Panc1 (cell line): ENCODE data around the gene APCDD1. TPM values are rescaled to one million over a fixed set of nuclear protein-coding genes. Genes with fewer than 3 reads are reported as not detected.

Experiments used
- ATAC-seq: fragments of 200-7000 bp; cut with Tn5 transposase; 2 replicates; pipeline ENCODE4 v1.9.1; 2020; ENCODE audit warnings: mild to moderate bottlenecking, moderate library complexity
- BruUV-seq: library from RNA; stranded (reverse); fragments of 400-500 nt; replicated peaks from 2 replicates; lab custom pipeline; 2021; lab: Mats Ljungman, UMichigan
- CTCF ChIA-PET: fragments of 300-600 bp; sonication (Branson Sonifier 250); formaldehyde crosslinking; loops from one replicate; lab custom pipeline; 2022; ENCODE audit warnings: antibody characterized with exemption; lab: Charles Lee
- POLR2A ChIA-PET: fragments of 300-600 bp; sonication (Branson Sonifier 250); formaldehyde crosslinking; loops from one replicate; lab custom pipeline; 2022; ENCODE audit warnings: antibody characterized with exemption; lab: Charles Lee
- DNase-seq: peaks from one replicate; pipeline ENCODE4 v3.0.0-alpha.2; 2010; ENCODE audit warnings: low read depth, low spot score
- H3K27ac ChIP-seq: 2 replicates; pipeline ENCODE4 v1.5.1; 2011; ENCODE audit warnings: mild to moderate bottlenecking, low read length, inconsistent platforms
- H3K27me3 ChIP-seq: fragments of 200-500 bp; sonication (Bioruptor generic); 2 replicates; pipeline ENCODE4 v1.6.0; 2014; ENCODE audit warnings: low read length, inconsistent platforms; ENCODE audit not compliant: control insufficient read depth, insufficient read depth
- H3K36me3 ChIP-seq: fragments of 200-500 bp; sonication (Bioruptor generic); 2 replicates; pipeline ENCODE4 v1.5.1; 2014; ENCODE audit warnings: inconsistent platforms, mild to moderate bottlenecking, low read length, moderate library complexity; ENCODE audit not compliant: control insufficient read depth, insufficient read depth
- H3K4me1 ChIP-seq: 2 replicates; pipeline ENCODE4 v1.5.1; 2011; ENCODE audit warnings: inconsistent platforms, mild to moderate bottlenecking, low read length, moderate library complexity; ENCODE audit not compliant: control insufficient read depth, insufficient read depth
- H3K4me3 ChIP-seq, 2 experiments: 2 replicates each; pipeline ENCODE4 v1.5.1; 2011 to 2012; ENCODE audit warnings: low read depth in 2 of 2, low read length in 2 of 2, mild to moderate bottlenecking in 2 of 2, inconsistent platforms in 1 of 2, moderate library complexity in 1 of 2
- H3K9me3 ChIP-seq: fragments of 200-500 bp; sonication (Bioruptor generic); 2 replicates; pipeline ENCODE4 v1.5.1; 2014; ENCODE audit warnings: low read depth, mild to moderate bottlenecking, inconsistent platforms, low read length, moderate library complexity; ENCODE audit not compliant: control insufficient read depth, insufficient read depth
- POLR2AphosphoS5 ChIP-seq: IDR thresholded peaks from 2 replicates; pipeline ENCODE4 v1.6.1; 2012; ENCODE audit warnings: mild to moderate bottlenecking, low read depth, low read length, moderate library complexity
- SIN3A ChIP-seq: IDR thresholded peaks from 2 replicates; pipeline ENCODE4 v1.6.1; 2012; ENCODE audit warnings: low read depth, mild to moderate bottlenecking, low read length, moderate library complexity, borderline replicate concordance; ENCODE audit not compliant: insufficient read depth
- TCF7L2 ChIP-seq: IDR thresholded peaks from 2 replicates; pipeline ENCODE4 v1.6.1; 2011; ENCODE audit warnings: mild to moderate bottlenecking, low read depth, low read length, inconsistent platforms
- in situ Hi-C: cut with HindIII; loops from 2 replicates; pipeline ENCODE4 v1.10.0; 2016; ENCODE audit warnings: low sequenced_read_pairs, low pct_unique_long_range_greater_than_20kb
- intact Hi-C: fragments of 100-400 bp; cut with micrococcal nuclease; formaldehyde crosslinking; loops from one replicate; pipeline ENCODE4 v1.10.0; 2022; ENCODE audit not compliant: unreplicated experiment
- total RNA-seq: library from RNA; stranded (reverse); gene quantifications from one replicate; pipeline ENCODE4 v1.2.1, GENCODE V29; 2021; ENCODE audit not compliant: unreplicated experiment
- TF ChIP-seq, protein P1 (sequence below), 2 experiments: IDR thresholded peaks; 2 replicates each; pipeline ENCODE4 v1.6.1; 2011 to 2012; ENCODE audit warnings: low read depth in 2 of 2, control low read depth in 1 of 2, low read length in 1 of 2, mild to moderate bottlenecking in 1 of 2, moderate library complexity in 1 of 2; ENCODE audit not compliant: insufficient read depth in 1 of 2
- TF ChIP-seq, protein P2 (sequence below): fragments of 450-650 bp; IDR thresholded peaks from 2 replicates; pipeline ENCODE4 v1.5.1; 2017; ENCODE audit warnings: mild to moderate bottlenecking

APCDD1 gene
- total RNA-seq, 1 experiment from 2014 or later = 0.36 TPM

DNA sequence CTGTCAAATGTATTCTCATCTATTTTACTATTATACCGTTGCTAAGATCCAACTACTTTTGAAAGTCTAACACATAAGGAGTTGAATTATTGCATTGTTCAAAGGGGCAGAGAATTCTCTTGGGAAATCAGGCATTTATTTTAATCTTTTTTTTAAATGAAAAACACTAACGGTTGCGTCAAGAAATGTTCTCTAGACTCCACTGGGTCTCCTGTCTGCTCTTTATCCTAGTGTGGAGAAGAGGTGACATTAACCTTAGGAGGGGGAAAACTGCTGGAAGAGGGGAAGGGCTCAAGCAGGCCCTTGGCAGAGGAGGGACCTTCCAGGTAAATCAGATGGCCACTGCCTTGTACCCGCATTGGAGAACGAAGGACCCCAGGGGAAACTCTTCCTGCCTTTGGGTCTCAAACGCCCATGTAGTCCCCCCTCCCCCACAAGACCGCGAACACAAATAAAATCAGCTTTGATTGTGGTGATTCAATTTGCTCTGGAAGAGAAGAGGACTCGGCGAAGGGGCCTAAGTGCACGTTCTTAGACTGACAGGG is 1.1 kb upstream of the APCDD1 start:
- ATAC-seq = no peak
- no peak overlapping the region for H3K27ac ChIP-seq
- TF ChIP-seq, protein P1, sequence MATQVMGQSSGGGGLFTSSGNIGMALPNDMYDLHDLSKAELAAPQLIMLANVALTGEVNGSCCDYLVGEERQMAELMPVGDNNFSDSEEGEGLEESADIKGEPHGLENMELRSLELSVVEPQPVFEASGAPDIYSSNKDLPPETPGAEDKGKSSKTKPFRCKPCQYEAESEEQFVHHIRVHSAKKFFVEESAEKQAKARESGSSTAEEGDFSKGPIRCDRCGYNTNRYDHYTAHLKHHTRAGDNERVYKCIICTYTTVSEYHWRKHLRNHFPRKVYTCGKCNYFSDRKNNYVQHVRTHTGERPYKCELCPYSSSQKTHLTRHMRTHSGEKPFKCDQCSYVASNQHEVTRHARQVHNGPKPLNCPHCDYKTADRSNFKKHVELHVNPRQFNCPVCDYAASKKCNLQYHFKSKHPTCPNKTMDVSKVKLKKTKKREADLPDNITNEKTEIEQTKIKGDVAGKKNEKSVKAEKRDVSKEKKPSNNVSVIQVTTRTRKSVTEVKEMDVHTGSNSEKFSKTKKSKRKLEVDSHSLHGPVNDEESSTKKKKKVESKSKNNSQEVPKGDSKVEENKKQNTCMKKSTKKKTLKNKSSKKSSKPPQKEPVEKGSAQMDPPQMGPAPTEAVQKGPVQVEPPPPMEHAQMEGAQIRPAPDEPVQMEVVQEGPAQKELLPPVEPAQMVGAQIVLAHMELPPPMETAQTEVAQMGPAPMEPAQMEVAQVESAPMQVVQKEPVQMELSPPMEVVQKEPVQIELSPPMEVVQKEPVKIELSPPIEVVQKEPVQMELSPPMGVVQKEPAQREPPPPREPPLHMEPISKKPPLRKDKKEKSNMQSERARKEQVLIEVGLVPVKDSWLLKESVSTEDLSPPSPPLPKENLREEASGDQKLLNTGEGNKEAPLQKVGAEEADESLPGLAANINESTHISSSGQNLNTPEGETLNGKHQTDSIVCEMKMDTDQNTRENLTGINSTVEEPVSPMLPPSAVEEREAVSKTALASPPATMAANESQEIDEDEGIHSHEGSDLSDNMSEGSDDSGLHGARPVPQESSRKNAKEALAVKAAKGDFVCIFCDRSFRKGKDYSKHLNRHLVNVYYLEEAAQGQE (IDR thresholded peaks at IDR 0.05; ENCODE audit: insufficient read depth in 1 of 2, low read depth in 2 of 2, low read length in 1 of 2) = no peak
- no peak for TF ChIP-seq POLR2AphosphoS5
- no peak for TF ChIP-seq TCF7L2
- no peak for TF ChIP-seq SIN3A
- TF ChIP-seq, protein P2, sequence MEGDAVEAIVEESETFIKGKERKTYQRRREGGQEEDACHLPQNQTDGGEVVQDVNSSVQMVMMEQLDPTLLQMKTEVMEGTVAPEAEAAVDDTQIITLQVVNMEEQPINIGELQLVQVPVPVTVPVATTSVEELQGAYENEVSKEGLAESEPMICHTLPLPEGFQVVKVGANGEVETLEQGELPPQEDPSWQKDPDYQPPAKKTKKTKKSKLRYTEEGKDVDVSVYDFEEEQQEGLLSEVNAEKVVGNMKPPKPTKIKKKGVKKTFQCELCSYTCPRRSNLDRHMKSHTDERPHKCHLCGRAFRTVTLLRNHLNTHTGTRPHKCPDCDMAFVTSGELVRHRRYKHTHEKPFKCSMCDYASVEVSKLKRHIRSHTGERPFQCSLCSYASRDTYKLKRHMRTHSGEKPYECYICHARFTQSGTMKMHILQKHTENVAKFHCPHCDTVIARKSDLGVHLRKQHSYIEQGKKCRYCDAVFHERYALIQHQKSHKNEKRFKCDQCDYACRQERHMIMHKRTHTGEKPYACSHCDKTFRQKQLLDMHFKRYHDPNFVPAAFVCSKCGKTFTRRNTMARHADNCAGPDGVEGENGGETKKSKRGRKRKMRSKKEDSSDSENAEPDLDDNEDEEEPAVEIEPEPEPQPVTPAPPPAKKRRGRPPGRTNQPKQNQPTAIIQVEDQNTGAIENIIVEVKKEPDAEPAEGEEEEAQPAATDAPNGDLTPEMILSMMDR = no peak
- intact Hi-C loops (no loop called here), in situ Hi-C loops (no loop called here)
- ChIA-PET CTCF (no interaction called here), POLR2A (no interaction called here)
- no peak overlapping the region for H3K4me3 ChIP-seq
- DNase-seq = no peak
- BruUV-seq = no TSS peak
- H3K36me3 ChIP-seq = no peaks in the 10 kb centered on the region
- H3K4me1 ChIP-seq = no peaks in the 10 kb centered on the region
- peaks cover 43% of the 10 kb centered on the region for H3K27me3 ChIP-seq
- H3K9me3 ChIP-seq = no peaks in the 10 kb centered on the region

DNA sequence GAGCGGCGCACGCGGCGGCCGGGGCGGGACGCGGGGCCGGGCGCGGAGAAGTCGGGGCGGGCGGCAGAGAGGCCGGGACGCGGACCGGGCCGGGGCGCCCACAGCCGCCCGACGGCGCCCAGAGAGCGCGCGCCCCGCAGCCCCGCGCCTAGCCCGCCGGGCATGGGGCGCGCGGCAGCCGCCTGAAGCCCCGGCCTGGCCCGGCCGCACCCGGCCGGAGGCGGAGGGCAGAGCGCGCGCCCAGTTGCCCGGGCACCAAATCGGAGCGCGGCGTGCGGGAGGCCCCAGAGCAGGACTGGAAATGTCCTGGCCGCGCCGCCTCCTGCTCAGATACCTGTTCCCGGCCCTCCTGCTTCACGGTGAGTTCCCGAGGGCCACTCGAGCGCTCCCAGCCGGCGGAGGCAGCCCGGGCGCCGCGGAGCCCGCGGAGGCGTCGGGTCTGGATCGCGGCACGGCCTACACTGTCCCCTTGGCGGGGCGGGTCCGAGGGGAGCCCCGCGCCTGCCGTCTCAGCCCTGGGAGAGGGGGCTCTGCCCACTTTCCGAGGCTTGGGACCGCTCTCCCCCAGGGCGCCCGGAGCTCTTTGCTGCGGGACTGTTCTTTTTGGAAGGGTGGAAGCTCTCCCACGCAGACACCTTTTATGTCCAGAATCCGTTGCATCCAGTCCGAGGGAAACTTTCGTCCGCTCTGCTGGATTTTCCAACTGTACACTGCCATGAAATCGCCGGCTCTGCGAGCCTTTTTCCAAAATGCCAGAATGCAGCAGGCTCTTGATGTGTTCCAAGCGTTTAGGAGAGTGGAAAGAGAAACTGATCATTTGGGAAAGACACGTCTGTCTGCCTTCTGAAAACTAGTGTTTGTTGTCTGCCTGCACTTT is 484 bp downstream of the APCDD1 start:
- CTCF ChIA-PET = no interaction called here
- Histone ChIP-seq H3K9me3 (no peaks in the 10 kb centered on the region), H3K4me1 (no peaks in the 10 kb centered on the region), H3K36me3 (no peaks in the 10 kb centered on the region), H3K27ac (no peak overlapping the region), H3K27me3 (peaks cover 47% of the 10 kb centered on the region), H3K4me3 (peak overlapping the region; percentile 32 to 42)
- BruUV-seq = no TSS peak
- TF ChIP-seq POLR2AphosphoS5 = no peak
- TF ChIP-seq SIN3A = no peak
- TF ChIP-seq, protein P2 = no peak
- TF ChIP-seq TCF7L2 = no peak
- TF ChIP-seq, protein P1 (IDR thresholded peaks at IDR 0.05; ENCODE audit: insufficient read depth in 1 of 2, low read depth in 2 of 2, low read length in 1 of 2) = no peak
- peak; percentile 88 for ATAC-seq
- in situ Hi-C loops (no loop called here), intact Hi-C loops (no loop called here)
- no peak for DNase-seq
- POLR2A ChIA-PET = no interaction called here
